LNCAP (cell line): ENCODE results near the gene TMEM74B.

Experiments
- CTCF ChIP-seq: fragments of 450-650 bp; IDR thresholded peaks from 2 replicates; pipeline ENCODE4 v1.5.1; 2017; ENCODE audit warnings: mild to moderate bottlenecking

Gene TMEM74B

GRCh38 chr20:1137236-1137635, 47.5 kb downstream of the TMEM74B start:
- TF ChIP-seq CTCF: no peak

- no peak for TF ChIP-seq CTCF
Observed at GRCh38 chr20:1134836-1135235, 49.9 kb downstream of the TMEM74B start.

GRCh38 chr20:1134355-1134754, 50.4 kb downstream of the TMEM74B start:
- no peak for TF ChIP-seq CTCF

- no peak for TF ChIP-seq CTCF
Observed at GRCh38 chr20:1131354-1131753, 53.4 kb downstream of the TMEM74B start.

GRCh38 chr20:1130847-1131246, 53.9 kb downstream of the TMEM74B start:
- TF ChIP-seq CTCF: no peak
